PC-9 (cell line): ENCODE results near the gene UBASH3A.

ENCODE experiments used
- EZH2 ChIP-seq: fragments of 200-600 bp; sonication (generic); IDR thresholded peaks from 2 replicates; pipeline ENCODE4 v1.8.0; 2017; ENCODE audit warnings: antibody characterized with exemption, low read depth
- TF ChIP-seq, protein P1 (sequence below): fragments of 200-600 bp; sonication (generic); conservative IDR thresholded peaks from 2 replicates; pipeline ENCODE4 v1.6.1; 2017; ENCODE audit warnings: mixed run types, antibody characterized with exemption, mild to moderate bottlenecking, moderate library complexity

DNA sequence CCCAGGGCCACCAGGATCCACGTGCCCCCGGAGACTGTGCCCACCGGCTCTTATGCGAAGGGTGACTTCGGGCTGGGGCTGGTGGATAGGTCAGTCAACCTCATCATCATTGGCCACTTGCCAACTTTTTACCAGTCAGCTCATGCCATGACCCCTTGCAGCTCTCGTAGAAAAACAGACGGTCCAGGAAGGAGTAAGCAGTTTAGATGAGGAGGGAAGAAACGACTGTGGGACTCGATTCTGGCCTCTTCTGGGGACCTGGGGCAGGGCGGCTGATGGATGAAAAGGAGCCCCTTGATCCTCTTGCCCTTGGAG lies 41.0 kb downstream of the UBASH3A start:
- TF ChIP-seq, protein P1, sequence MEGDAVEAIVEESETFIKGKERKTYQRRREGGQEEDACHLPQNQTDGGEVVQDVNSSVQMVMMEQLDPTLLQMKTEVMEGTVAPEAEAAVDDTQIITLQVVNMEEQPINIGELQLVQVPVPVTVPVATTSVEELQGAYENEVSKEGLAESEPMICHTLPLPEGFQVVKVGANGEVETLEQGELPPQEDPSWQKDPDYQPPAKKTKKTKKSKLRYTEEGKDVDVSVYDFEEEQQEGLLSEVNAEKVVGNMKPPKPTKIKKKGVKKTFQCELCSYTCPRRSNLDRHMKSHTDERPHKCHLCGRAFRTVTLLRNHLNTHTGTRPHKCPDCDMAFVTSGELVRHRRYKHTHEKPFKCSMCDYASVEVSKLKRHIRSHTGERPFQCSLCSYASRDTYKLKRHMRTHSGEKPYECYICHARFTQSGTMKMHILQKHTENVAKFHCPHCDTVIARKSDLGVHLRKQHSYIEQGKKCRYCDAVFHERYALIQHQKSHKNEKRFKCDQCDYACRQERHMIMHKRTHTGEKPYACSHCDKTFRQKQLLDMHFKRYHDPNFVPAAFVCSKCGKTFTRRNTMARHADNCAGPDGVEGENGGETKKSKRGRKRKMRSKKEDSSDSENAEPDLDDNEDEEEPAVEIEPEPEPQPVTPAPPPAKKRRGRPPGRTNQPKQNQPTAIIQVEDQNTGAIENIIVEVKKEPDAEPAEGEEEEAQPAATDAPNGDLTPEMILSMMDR: no peak
- TF ChIP-seq EZH2: no peak
